ENCODE data around the gene OR10A3.
A peak's percentile ranks its signal among the peaks of the same experiment; 100 is the strongest.

Gene OR10A3

GRCh38 chr11:7909585-7910285, 31.8 kb downstream of the OR10A3 start:
- H2AFZ ChIP-seq (ENCODE audit: low read depth, low read length): no peak overlapping the region
- H3K18ac ChIP-seq (ENCODE audit: low read depth in 1 of 2, low read length in 2 of 2): no peak overlapping the region
- H3K36me3 ChIP-seq (ENCODE audit: control insufficient read depth in 1 of 2, insufficient read depth in 2 of 2, low read depth in 1 of 2, low read length in 2 of 2): no peaks in the 10 kb centered on the region

DNA sequence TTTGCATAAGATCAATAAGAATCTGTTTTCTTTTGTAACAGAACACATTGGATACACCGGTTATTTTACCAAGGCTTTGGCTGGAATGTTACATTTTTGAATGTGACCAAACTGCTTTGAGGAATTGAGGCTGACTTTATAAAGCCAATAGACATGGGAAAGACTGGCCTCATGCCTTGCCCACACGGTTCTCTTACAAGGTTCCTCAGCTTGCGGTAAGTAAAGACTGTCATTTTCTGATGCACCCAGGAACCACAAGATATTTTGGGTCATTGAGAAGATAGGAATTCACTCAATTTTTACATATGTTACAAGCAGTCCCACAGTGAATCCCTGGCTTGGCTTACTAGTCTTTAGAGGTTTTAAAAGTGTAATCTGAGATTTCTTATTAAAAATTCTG, 34.4 kb downstream of the OR10A3 start:
- H3K4me2 ChIP-seq (ENCODE audit: low read length, poor library complexity, severe bottlenecking): no peak overlapping the region
- H3K4me1 ChIP-seq (ENCODE audit: control insufficient read depth, insufficient read depth, low read depth, low read length): peaks cover 8% of the 10 kb centered on the region
- WGBS: 88% methylated on average over 3 of the region's 3 CpGs
- H3K14ac ChIP-seq (ENCODE audit: low read length in 2 of 2): no peak overlapping the region
- H4K8ac ChIP-seq (ENCODE audit: low read length): no peak overlapping the region
- no peak overlapping the region for H2BK12ac ChIP-seq (ENCODE audit: low read length in 2 of 2)
- no peak overlapping the region for H4K91ac ChIP-seq (ENCODE audit: low read length)
- no peak overlapping the region for H2BK120ac ChIP-seq (ENCODE audit: low read depth, low read length)
- H3K9ac ChIP-seq (ENCODE audit: low read length): no peak overlapping the region
- H3K79me1 ChIP-seq (replicated peaks; ENCODE audit: low read length, poor library complexity, severe bottlenecking): no peaks in the 10 kb centered on the region
- no peaks in the 10 kb centered on the region for H3K36me3 ChIP-seq (ENCODE audit: control insufficient read depth in 1 of 2, insufficient read depth in 2 of 2, low read depth in 1 of 2, low read length in 2 of 2)
- no peak overlapping the region for H3K23ac ChIP-seq (ENCODE audit: low read length in 2 of 2)
- H3K9me3 ChIP-seq (ENCODE audit: control insufficient read depth, low read length): no peaks in the 10 kb centered on the region
- DNase-seq: no peak
- no peak overlapping the region for H3K4ac ChIP-seq (ENCODE audit: low read depth in 1 of 2, low read length in 2 of 2)
- H2AFZ ChIP-seq (ENCODE audit: low read depth, low read length): no peak overlapping the region
- no peak overlapping the region for H3K18ac ChIP-seq (ENCODE audit: low read depth in 1 of 2, low read length in 2 of 2)
- H3K27me3 ChIP-seq (ENCODE audit: control insufficient read depth in 1 of 2, insufficient read depth in 1 of 2, low read length in 2 of 2): peaks cover 0 to 12% of the 10 kb centered on the region in 2 experiments
- H2BK15ac ChIP-seq (ENCODE audit: low read depth, poor library complexity, severe bottlenecking): no peak overlapping the region
- no peak overlapping the region for H2AK5ac ChIP-seq (ENCODE audit: low read length, severe bottlenecking)
- peak overlapping the region; percentile 30 for H3K27ac ChIP-seq (ENCODE audit: low read length, poor library complexity, severe bottlenecking)
- H3K4me3 ChIP-seq (ENCODE audit: insufficient read depth in 1 of 2, low read depth in 1 of 2, low read length in 2 of 2): no peak overlapping the region
- no peak overlapping the region for H2BK5ac ChIP-seq (ENCODE audit: low read depth, low read length, poor library complexity, severe bottlenecking)

More at GRCh38 chr11:7909585-7910285, 31.8 kb downstream of the OR10A3 start:
- Histone ChIP-seq H3K4me1 (ENCODE audit: control insufficient read depth, insufficient read depth, low read depth, low read length) (peaks cover 8% of the 10 kb centered on the region), H3K9ac (ENCODE audit: low read length) (no peak overlapping the region), H3K23ac (ENCODE audit: low read length in 2 of 2) (no peak overlapping the region), H2BK5ac (ENCODE audit: low read depth, low read length, poor library complexity, severe bottlenecking) (no peak overlapping the region), H3K14ac (ENCODE audit: low read length in 2 of 2) (no peak overlapping the region), H2BK120ac (ENCODE audit: low read depth, low read length) (no peak overlapping the region), H3K4me3 (ENCODE audit: insufficient read depth in 1 of 2, low read depth in 1 of 2, low read length in 2 of 2) (no peak overlapping the region), H2BK12ac (ENCODE audit: low read length in 2 of 2) (no peak overlapping the region), H4K8ac (ENCODE audit: low read length) (no peak overlapping the region), H2AK5ac (ENCODE audit: low read length, severe bottlenecking) (no peak overlapping the region), H3K79me1 (replicated peaks; ENCODE audit: low read length, poor library complexity, severe bottlenecking) (no peaks in the 10 kb centered on the region), H3K9me3 (ENCODE audit: control insufficient read depth, low read length) (no peaks in the 10 kb centered on the region), H3K4me2 (ENCODE audit: low read length, poor library complexity, severe bottlenecking) (no peak overlapping the region), H2BK15ac (ENCODE audit: low read depth, poor library complexity, severe bottlenecking) (no peak overlapping the region), H4K91ac (ENCODE audit: low read length) (no peak overlapping the region), H3K27ac (ENCODE audit: low read length, poor library complexity, severe bottlenecking) (no peak overlapping the region), H3K4ac (ENCODE audit: low read depth in 1 of 2, low read length in 2 of 2) (no peak overlapping the region), H3K27me3 (ENCODE audit: control insufficient read depth in 1 of 2, insufficient read depth in 1 of 2, low read length in 2 of 2) (no peaks in the 10 kb centered on the region)
- 36% methylated on average over 2 of the region's 2 CpGs for WGBS
- DNase-seq: no peak

- peak overlapping the region; percentile 70 for H3K27ac ChIP-seq (ENCODE audit: low read length, poor library complexity, severe bottlenecking)
- H2BK5ac ChIP-seq (ENCODE audit: low read depth, low read length, poor library complexity, severe bottlenecking): peak overlapping the region; percentile 74
- no peak overlapping the region for H3K23ac ChIP-seq (ENCODE audit: low read length in 2 of 2)
- H4K91ac ChIP-seq (ENCODE audit: low read length): no peak overlapping the region
- no peak overlapping the region for H2AK5ac ChIP-seq (ENCODE audit: low read length, severe bottlenecking)
- H2BK12ac ChIP-seq (ENCODE audit: low read length in 2 of 2): no peak overlapping the region
- H2BK120ac ChIP-seq (ENCODE audit: low read depth, low read length): no peak overlapping the region
- H3K36me3 ChIP-seq (ENCODE audit: control insufficient read depth in 1 of 2, insufficient read depth in 2 of 2, low read depth in 1 of 2, low read length in 2 of 2): no peaks in the 10 kb centered on the region
- peaks cover 8% of the 10 kb centered on the region for H3K4me1 ChIP-seq (ENCODE audit: control insufficient read depth, insufficient read depth, low read depth, low read length)
- no peak overlapping the region for H3K14ac ChIP-seq (ENCODE audit: low read length in 2 of 2)
- no peak overlapping the region for H3K9ac ChIP-seq (ENCODE audit: low read length)
- H3K79me1 ChIP-seq (replicated peaks; ENCODE audit: low read length, poor library complexity, severe bottlenecking): no peaks in the 10 kb centered on the region
- no peak overlapping the region for H3K4me3 ChIP-seq (ENCODE audit: insufficient read depth in 1 of 2, low read depth in 1 of 2, low read length in 2 of 2)
- H3K4me2 ChIP-seq (ENCODE audit: low read length, poor library complexity, severe bottlenecking): no peak overlapping the region
- peaks cover 0 to 12% of the 10 kb centered on the region in 2 experiments for H3K27me3 ChIP-seq (ENCODE audit: control insufficient read depth in 1 of 2, insufficient read depth in 1 of 2, low read length in 2 of 2)
- H4K8ac ChIP-seq (ENCODE audit: low read length): no peak overlapping the region
- 36% methylated on average over 2 of the region's 4 CpGs for WGBS
- H3K9me3 ChIP-seq (ENCODE audit: control insufficient read depth, low read length): no peaks in the 10 kb centered on the region
- no peak overlapping the region for H3K18ac ChIP-seq (ENCODE audit: low read depth in 1 of 2, low read length in 2 of 2)
- H3K4ac ChIP-seq (ENCODE audit: low read depth in 1 of 2, low read length in 2 of 2): no peak overlapping the region
- DNase-seq: no peak
- H2AFZ ChIP-seq (ENCODE audit: low read depth, low read length): no peak overlapping the region
- H2BK15ac ChIP-seq (ENCODE audit: low read depth, poor library complexity, severe bottlenecking): no peak overlapping the region
Observed at GRCh38 chr11:7906481-7906880, 35.0 kb downstream of the OR10A3 start.

GRCh38 chr11:7905961-7906429, 35.5 kb downstream of the OR10A3 start:
- WGBS: 24% methylated on average over 2 of the region's 3 CpGs

More at GRCh38 chr11:7905961-7906429, 35.5 kb downstream of the OR10A3 start:
- Histone ChIP-seq H3K27ac (ENCODE audit: low read length, poor library complexity, severe bottlenecking) (peak overlapping the region; percentile 36), H3K4me1 (ENCODE audit: control insufficient read depth, insufficient read depth, low read depth, low read length) (peaks cover 8% of the 10 kb centered on the region), H3K9ac (ENCODE audit: low read length) (no peak overlapping the region), H3K36me3 (ENCODE audit: control insufficient read depth in 1 of 2, insufficient read depth in 2 of 2, low read depth in 1 of 2, low read length in 2 of 2) (no peaks in the 10 kb centered on the region), H4K91ac (ENCODE audit: low read length) (no peak overlapping the region), H2BK15ac (ENCODE audit: low read depth, poor library complexity, severe bottlenecking) (no peak overlapping the region), H3K79me1 (replicated peaks; ENCODE audit: low read length, poor library complexity, severe bottlenecking) (no peaks in the 10 kb centered on the region), H2BK5ac (ENCODE audit: low read depth, low read length, poor library complexity, severe bottlenecking) (no peak overlapping the region), H2BK12ac (ENCODE audit: low read length in 2 of 2) (no peak overlapping the region), H2AFZ (ENCODE audit: low read depth, low read length) (no peak overlapping the region), H3K9me3 (ENCODE audit: control insufficient read depth, low read length) (no peaks in the 10 kb centered on the region), H4K8ac (ENCODE audit: low read length) (no peak overlapping the region), H3K18ac (ENCODE audit: low read depth in 1 of 2, low read length in 2 of 2) (no peak overlapping the region), H3K4me3 (ENCODE audit: insufficient read depth in 1 of 2, low read depth in 1 of 2, low read length in 2 of 2) (no peak overlapping the region), H3K23ac (ENCODE audit: low read length in 2 of 2) (no peak overlapping the region), H3K27me3 (ENCODE audit: control insufficient read depth in 1 of 2, insufficient read depth in 1 of 2, low read length in 2 of 2) (peaks cover 0 to 12% of the 10 kb centered on the region in 2 experiments), H2AK5ac (ENCODE audit: low read length, severe bottlenecking) (no peak overlapping the region), H3K4ac (ENCODE audit: low read depth in 1 of 2, low read length in 2 of 2) (no peak overlapping the region), H3K4me2 (ENCODE audit: low read length, poor library complexity, severe bottlenecking) (no peak overlapping the region), H2BK120ac (ENCODE audit: low read depth, low read length) (no peak overlapping the region), H3K14ac (ENCODE audit: low read length in 2 of 2) (no peak overlapping the region)
- DNase-seq: no peak
